Stimulated activated CD4-positive, alpha-beta T cell treated with anti-CD3 and anti-CD28 coated beads, Interleukin-1b, Interleukin-23, amount 100 ng/mL, for 48 hours (primary cell): Measurements from ENCODE around the gene KDM6A.
"Not testable (repeated sequence)": the region's sequence is repeated elsewhere in the genome, so short reads cannot be mapped to it uniquely, and the experiment has no call there.

Experiments
- DNase-seq: peaks from one replicate; pipeline ENCODE4 v3.0.0-alpha.2; 2020

The KDM6A gene

GRCh38 chrX:44890247-44890646 lies 17.3 kb downstream of the KDM6A start:
- no peak for DNase-seq

- DNase-seq = not testable (repeated sequence)
Observed at GRCh38 chrX:44890687-44891086, 17.7 kb downstream of the KDM6A start.

- no peak for DNase-seq
Observed at GRCh38 chrX:44891642-44892041, 18.7 kb downstream of the KDM6A start.

- DNase-seq = no peak
Observed at GRCh38 chrX:44896876-44897186, 23.8 kb downstream of the KDM6A start.

GRCh38 chrX:44897539-44897938 lies 24.6 kb downstream of the KDM6A start:
- DNase-seq = no peak

- peak; percentile 2 for DNase-seq
Observed at GRCh38 chrX:44898411-44899221, 25.6 kb downstream of the KDM6A start.

GRCh38 chrX:44899946-44900345 lies 27.0 kb downstream of the KDM6A start:
- DNase-seq = no peak

- peak; percentile 33 for DNase-seq
Observed at GRCh38 chrX:44903107-44903506, 30.1 kb downstream of the KDM6A start.

GRCh38 chrX:44903830-44904530 lies 31.0 kb downstream of the KDM6A start:
- no peak for DNase-seq

- no peak for DNase-seq
Observed at GRCh38 chrX:44904542-44905115, 31.6 kb downstream of the KDM6A start.

GRCh38 chrX:44906041-44906440 lies 33.1 kb downstream of the KDM6A start:
- no peak for DNase-seq

GRCh38 chrX:44906542-44906941 lies 33.6 kb downstream of the KDM6A start:
- no peak for DNase-seq

GRCh38 chrX:44908153-44908552 lies 35.2 kb downstream of the KDM6A start:
- no peak for DNase-seq

GRCh38 chrX:44908827-44909226 lies 35.8 kb downstream of the KDM6A start:
- no peak for DNase-seq

GRCh38 chrX:44910508-44910907 lies 37.5 kb downstream of the KDM6A start:
- DNase-seq = not testable (repeated sequence)

GRCh38 chrX:44911074-44911600 lies 38.1 kb downstream of the KDM6A start:
- DNase-seq = not testable (repeated sequence)

GRCh38 chrX:44913656-44914531 lies 40.9 kb downstream of the KDM6A start:
- no peak for DNase-seq

- DNase-seq = no peak
Observed at GRCh38 chrX:44914532-44915198, 41.7 kb downstream of the KDM6A start.

GRCh38 chrX:44915361-44915868 lies 42.4 kb downstream of the KDM6A start:
- DNase-seq = no peak

- no peak for DNase-seq
Observed at GRCh38 chrX:44918722-44919121, 45.7 kb downstream of the KDM6A start.

GRCh38 chrX:44922980-44923379 lies 50.0 kb downstream of the KDM6A start:
- DNase-seq = no peak

GRCh38 chrX:44927398-44927797 lies 54.4 kb downstream of the KDM6A start:
- DNase-seq = no peak
